ENCODE measurements around the gene FCN1. TPM values are rescaled to one million over a fixed set of nuclear protein-coding genes. Genes with fewer than 3 reads are reported as not detected.

The FCN1 gene
- polyA plus RNA-seq, 1 of the 3 experiments (the other 2 are of a cell fraction): not detected

DNA sequence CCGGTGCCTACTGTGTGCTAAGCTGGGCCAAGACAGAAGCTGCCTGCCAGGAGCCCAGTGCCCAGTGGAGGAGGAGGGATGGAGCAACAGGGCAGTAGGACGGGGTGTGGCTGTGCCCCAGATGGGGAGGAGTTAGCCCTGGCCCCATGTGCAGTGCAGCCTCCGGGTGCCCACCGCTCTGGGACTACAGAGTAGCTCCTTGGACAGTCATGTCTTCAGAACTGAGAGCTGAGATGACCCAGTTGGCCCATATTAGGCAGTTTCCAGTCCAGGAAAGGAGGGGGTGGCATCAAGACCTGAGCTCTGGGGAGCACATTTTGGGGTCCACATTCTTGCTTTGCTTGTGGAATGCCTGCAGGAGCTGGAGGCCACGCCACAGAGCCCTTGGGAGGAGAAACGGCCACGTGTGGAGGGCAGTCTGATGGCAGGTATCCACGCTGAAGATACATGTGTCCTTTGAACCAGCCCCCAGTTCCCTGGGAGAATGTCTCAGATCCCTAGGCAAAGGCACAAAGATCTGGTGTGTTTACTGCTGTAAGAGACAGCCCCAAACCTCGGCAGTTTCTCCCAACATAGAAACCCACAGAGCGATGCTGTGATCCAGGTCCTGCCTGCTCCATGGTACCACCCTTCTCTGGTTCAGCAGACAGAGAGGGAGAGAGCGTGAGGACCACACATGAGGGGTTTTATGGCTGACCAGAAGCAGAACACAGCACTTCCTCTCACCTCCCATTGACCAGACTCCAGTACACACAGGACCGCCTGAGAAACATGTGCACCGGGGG is 46.8 kb upstream of the FCN1 start (continued):
- TF ChIP-seq SMC3 (IDR thresholded peaks at IDR 0.05; ENCODE audit: low read depth, low read length) (no peak), FOSL2 (IDR thresholded peaks at IDR 0.05; ENCODE audit: borderline replicate concordance, low read depth) (no peak), RXRA (IDR thresholded peaks at IDR 0.05; ENCODE audit: borderline replicate concordance, low read depth) (no peak)
- TF ChIP-seq, protein P1, sequence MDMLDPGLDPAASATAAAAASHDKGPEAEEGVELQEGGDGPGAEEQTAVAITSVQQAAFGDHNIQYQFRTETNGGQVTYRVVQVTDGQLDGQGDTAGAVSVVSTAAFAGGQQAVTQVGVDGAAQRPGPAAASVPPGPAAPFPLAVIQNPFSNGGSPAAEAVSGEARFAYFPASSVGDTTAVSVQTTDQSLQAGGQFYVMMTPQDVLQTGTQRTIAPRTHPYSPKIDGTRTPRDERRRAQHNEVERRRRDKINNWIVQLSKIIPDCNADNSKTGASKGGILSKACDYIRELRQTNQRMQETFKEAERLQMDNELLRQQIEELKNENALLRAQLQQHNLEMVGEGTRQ (IDR thresholded peaks at IDR 0.05; ENCODE audit: borderline replicate concordance, low read depth, low read length): no peak
- TF ChIP-seq, protein P2, sequence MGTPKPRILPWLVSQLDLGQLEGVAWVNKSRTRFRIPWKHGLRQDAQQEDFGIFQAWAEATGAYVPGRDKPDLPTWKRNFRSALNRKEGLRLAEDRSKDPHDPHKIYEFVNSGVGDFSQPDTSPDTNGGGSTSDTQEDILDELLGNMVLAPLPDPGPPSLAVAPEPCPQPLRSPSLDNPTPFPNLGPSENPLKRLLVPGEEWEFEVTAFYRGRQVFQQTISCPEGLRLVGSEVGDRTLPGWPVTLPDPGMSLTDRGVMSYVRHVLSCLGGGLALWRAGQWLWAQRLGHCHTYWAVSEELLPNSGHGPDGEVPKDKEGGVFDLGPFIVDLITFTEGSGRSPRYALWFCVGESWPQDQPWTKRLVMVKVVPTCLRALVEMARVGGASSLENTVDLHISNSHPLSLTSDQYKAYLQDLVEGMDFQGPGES (IDR thresholded peaks at IDR 0.05; ENCODE audit: low read depth, low read length): no peak
- TF ChIP-seq, protein P3, sequence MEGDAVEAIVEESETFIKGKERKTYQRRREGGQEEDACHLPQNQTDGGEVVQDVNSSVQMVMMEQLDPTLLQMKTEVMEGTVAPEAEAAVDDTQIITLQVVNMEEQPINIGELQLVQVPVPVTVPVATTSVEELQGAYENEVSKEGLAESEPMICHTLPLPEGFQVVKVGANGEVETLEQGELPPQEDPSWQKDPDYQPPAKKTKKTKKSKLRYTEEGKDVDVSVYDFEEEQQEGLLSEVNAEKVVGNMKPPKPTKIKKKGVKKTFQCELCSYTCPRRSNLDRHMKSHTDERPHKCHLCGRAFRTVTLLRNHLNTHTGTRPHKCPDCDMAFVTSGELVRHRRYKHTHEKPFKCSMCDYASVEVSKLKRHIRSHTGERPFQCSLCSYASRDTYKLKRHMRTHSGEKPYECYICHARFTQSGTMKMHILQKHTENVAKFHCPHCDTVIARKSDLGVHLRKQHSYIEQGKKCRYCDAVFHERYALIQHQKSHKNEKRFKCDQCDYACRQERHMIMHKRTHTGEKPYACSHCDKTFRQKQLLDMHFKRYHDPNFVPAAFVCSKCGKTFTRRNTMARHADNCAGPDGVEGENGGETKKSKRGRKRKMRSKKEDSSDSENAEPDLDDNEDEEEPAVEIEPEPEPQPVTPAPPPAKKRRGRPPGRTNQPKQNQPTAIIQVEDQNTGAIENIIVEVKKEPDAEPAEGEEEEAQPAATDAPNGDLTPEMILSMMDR (IDR thresholded peaks at IDR 0.05): no peak

DNA sequence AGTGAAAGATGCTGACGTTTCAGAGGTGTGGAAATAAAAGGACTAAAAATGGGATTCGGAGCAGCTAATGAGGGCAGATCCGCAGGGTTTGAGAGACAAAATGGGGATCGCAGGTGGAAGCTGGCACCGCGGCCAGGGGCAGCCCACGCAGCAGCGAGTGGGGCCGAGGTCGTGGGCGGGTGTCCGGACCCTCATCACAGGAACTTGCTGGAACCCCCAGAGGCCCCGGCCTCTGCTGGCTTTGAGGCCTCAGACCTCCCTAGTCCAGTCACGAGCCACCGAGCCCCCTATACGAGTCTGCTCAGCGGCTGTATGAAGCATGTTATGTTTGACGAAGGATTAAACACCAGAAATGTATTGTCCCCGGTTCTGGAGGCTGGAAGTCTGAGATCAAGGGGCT is 45.8 kb upstream of the FCN1 start:
- Histone ChIP-seq H3K9me2 (no peaks in the 10 kb centered on the region), H3K4me2 (no peak overlapping the region), H4K20me1 (ENCODE audit: insufficient read depth) (no peaks in the 10 kb centered on the region), H3F3A (replicated peaks; ENCODE audit: insufficient read depth) (no peaks in the 10 kb centered on the region), H3K27me3 (ENCODE audit: insufficient read depth) (no peaks in the 10 kb centered on the region), H3K4me1 (ENCODE audit: control insufficient read depth in 1 of 2, insufficient read depth in 2 of 2, low read depth in 1 of 2, low read length in 1 of 2) (peaks cover 0 to 2% of the 10 kb centered on the region in 2 experiments; a peak in 1 of 4 replicates), H3K79me2 (ENCODE audit: insufficient read depth) (no peaks in the 10 kb centered on the region), H3K4me3 (ENCODE audit: low read depth in 2 of 2, low read length in 1 of 2) (no peak overlapping the region), H3K27ac (ENCODE audit: low read depth in 2 of 2, low read length in 1 of 2) (no peak overlapping the region), H3K9ac (no peak overlapping the region), H3K9me3 (no peaks in the 10 kb centered on the region), H2AFZ (ENCODE audit: low read depth) (no peak overlapping the region), H3K36me3 (replicated peaks in 1 of 2; ENCODE audit: control insufficient read depth in 1 of 2, insufficient read depth in 2 of 2, low read length in 1 of 2) (no peaks in the 10 kb centered on the region)
- CTCF ChIA-PET: no interaction called here
- no peak for DNase-seq
- POLR2A ChIA-PET: no interaction called here
- WGBS (ENCODE audit: low lambda C conversion rate): 59% methylated on average over 12 of the region's 19 CpGs
- TF ChIP-seq GATA2 (CRISPR knock-in tag; IDR thresholded peaks at IDR 0.05) (no peak), EZH2phosphoT487 (IDR thresholded peaks at IDR 0.05; ENCODE audit: borderline replicate concordance, low read depth) (no peak), EP300 (IDR thresholded peaks at IDR 0.05; ENCODE audit: borderline replicate concordance in 1 of 2, low read depth in 1 of 2, low read length in 1 of 2) (no peak), TEAD4 (IDR thresholded peaks at IDR 0.05; ENCODE audit: borderline replicate concordance, insufficient read depth) (no peak), TAF1 (IDR thresholded peaks at IDR 0.05; ENCODE audit: borderline replicate concordance, low read depth, low read length) (no peak), MXI1 (IDR thresholded peaks at IDR 0.05; ENCODE audit: low read depth, low read length) (no peak)
- TF ChIP-seq, protein P4, sequence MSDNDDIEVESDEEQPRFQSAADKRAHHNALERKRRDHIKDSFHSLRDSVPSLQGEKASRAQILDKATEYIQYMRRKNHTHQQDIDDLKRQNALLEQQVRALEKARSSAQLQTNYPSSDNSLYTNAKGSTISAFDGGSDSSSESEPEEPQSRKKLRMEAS (IDR thresholded peaks at IDR 0.05; ENCODE audit: low read depth): no peak
- TF ChIP-seq, protein P5, sequence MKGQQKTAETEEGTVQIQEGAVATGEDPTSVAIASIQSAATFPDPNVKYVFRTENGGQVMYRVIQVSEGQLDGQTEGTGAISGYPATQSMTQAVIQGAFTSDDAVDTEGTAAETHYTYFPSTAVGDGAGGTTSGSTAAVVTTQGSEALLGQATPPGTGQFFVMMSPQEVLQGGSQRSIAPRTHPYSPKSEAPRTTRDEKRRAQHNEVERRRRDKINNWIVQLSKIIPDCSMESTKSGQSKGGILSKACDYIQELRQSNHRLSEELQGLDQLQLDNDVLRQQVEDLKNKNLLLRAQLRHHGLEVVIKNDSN (IDR thresholded peaks at IDR 0.05; ENCODE audit: borderline replicate concordance, low read depth): no peak
- TF ChIP-seq, protein P6, sequence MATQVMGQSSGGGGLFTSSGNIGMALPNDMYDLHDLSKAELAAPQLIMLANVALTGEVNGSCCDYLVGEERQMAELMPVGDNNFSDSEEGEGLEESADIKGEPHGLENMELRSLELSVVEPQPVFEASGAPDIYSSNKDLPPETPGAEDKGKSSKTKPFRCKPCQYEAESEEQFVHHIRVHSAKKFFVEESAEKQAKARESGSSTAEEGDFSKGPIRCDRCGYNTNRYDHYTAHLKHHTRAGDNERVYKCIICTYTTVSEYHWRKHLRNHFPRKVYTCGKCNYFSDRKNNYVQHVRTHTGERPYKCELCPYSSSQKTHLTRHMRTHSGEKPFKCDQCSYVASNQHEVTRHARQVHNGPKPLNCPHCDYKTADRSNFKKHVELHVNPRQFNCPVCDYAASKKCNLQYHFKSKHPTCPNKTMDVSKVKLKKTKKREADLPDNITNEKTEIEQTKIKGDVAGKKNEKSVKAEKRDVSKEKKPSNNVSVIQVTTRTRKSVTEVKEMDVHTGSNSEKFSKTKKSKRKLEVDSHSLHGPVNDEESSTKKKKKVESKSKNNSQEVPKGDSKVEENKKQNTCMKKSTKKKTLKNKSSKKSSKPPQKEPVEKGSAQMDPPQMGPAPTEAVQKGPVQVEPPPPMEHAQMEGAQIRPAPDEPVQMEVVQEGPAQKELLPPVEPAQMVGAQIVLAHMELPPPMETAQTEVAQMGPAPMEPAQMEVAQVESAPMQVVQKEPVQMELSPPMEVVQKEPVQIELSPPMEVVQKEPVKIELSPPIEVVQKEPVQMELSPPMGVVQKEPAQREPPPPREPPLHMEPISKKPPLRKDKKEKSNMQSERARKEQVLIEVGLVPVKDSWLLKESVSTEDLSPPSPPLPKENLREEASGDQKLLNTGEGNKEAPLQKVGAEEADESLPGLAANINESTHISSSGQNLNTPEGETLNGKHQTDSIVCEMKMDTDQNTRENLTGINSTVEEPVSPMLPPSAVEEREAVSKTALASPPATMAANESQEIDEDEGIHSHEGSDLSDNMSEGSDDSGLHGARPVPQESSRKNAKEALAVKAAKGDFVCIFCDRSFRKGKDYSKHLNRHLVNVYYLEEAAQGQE (IDR thresholded peaks at IDR 0.05; ENCODE audit: low read depth, low read length): no peak
- TF ChIP-seq, protein P3 (IDR thresholded peaks at IDR 0.05): no peak

Measured in SK-N-SH (cell line).